GM18951 (cell line): Measurements from ENCODE around the gene RAB3C.

Experiments
- POLR2A ChIP-seq: IDR thresholded peaks from 4 replicates; pipeline ENCODE4 v1.6.1; 2011; ENCODE audit warnings: mild to moderate bottlenecking; ENCODE audit not compliant: insufficient read length, insufficient read depth; ENCODE audit errors: extremely low read depth
- in situ Hi-C: fragments of 300-500 bp; cut with MboI; formaldehyde crosslinking; loops from one replicate; pipeline ENCODE4 v1.12.0; 2022; ENCODE audit warnings: low sequenced_read_pairs, mixed read lengths, inconsistent platforms; ENCODE audit not compliant: unreplicated experiment

RAB3C gene

DNA sequence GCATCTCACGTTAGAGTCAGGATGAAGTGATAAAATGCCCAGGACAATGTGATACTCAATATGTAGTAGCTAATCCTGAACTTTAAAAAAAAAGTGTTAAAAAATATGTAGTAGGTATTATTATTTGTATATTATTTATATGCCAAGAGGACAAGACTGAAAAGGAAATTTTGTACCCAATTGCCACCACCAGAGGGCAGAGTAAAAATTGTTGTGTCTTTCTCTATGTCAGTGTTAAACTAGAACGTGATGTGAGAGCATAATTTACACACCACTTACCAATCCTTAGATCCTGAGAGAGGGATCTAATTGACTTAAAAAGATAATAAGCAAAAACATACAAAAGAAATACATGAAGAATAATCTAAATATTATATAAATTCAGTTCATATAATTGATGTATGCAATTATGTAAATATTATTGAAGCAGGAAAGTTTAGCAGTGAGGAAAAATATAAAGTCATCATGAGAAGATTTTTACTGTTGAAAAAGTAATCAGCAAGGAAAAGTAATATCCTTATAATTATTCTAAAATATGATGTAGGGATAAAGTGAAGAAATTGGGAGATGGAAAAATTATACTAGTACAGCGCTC, 288.9 kb downstream of the RAB3C start:
- in situ Hi-C loops, result no loop called here
- TF ChIP-seq POLR2A, result no peak

- TF ChIP-seq POLR2A, result no peak
Observed at GRCh38 chr5:58872670-58873273, 289.9 kb downstream of the RAB3C start.

GRCh38 chr5:58875599-58875998, 292.7 kb downstream of the RAB3C start:
- in situ Hi-C loops, result loop anchor here (25.0 kb wide), 2 partner anchors 137 to 287 kb away; no protein-coding TSS in a partner anchor
- no peak for TF ChIP-seq POLR2A

More at GRCh38 chr5:58872670-58873273, 289.9 kb downstream of the RAB3C start:
- in situ Hi-C loops, result no loop called here

DNA sequence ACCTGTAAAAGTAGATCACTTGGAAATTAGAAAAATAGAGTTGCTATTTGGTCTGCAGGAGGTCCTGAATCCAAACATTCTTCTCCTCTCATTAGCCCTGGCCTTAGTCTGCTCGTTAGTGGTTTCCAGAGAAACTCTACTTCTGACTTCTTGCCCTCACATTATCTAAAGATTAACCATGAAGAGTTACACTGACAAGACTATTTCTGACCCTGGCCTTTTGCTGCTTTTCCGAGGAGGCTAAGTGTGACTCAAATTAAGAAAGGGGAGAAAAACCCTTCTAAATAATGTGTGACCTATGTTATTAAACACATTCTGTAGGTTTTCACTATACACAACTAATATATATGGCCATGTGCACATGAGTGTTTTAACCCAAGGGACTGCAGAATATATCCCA, 302.4 kb downstream of the RAB3C start:
- in situ Hi-C loops, result loop anchor here (25.0 kb wide), 2 partner anchors 127 to 277 kb away; no protein-coding TSS in a partner anchor
- no peak for TF ChIP-seq POLR2A

- in situ Hi-C loops, result loop anchor here (25.0 kb wide), 2 partner anchors 126 to 276 kb away; no protein-coding TSS in a partner anchor
Observed at GRCh38 chr5:58886315-58887207, 303.7 kb downstream of the RAB3C start.

GRCh38 chr5:58887311-58887710, 304.4 kb downstream of the RAB3C start:
- in situ Hi-C loops, result loop anchor here (25.0 kb wide), 2 partner anchors 125 to 275 kb away; no protein-coding TSS in a partner anchor
- TF ChIP-seq POLR2A, result no peak

More at GRCh38 chr5:58886315-58887207, 303.7 kb downstream of the RAB3C start:
- TF ChIP-seq POLR2A, result no peak

- no peak for TF ChIP-seq POLR2A
- in situ Hi-C loops, result loop anchor here (25.0 kb wide), 2 partner anchors 124 to 274 kb away; no protein-coding TSS in a partner anchor
Observed at GRCh38 chr5:58887721-58888409, 305.0 kb downstream of the RAB3C start.

DNA sequence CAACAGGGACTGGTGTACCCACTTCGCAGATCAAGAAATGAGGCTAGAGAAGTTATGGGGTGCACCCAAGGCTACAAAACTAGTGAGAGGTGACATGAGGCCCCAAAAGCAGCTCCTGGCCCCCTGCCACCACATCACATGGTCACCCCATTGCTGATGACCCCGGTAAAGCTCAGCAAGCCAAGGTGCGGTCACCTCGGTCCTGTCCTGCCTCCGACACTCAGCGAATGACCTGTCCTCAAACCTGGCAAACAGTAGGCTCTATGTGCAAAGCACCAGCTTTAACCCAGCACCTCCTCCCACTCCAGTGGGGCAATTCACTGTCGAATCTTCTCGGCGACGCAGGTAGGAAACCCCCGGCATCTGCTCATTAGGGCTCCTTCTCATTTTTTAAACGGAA, 307.4 kb downstream of the RAB3C start:
- in situ Hi-C loops, result loop anchor here (25.0 kb wide), 2 partner anchors 122 to 272 kb away; no protein-coding TSS in a partner anchor

GRCh38 chr5:58890701-58891085, 307.8 kb downstream of the RAB3C start:
- no peak for TF ChIP-seq POLR2A
- in situ Hi-C loops, result loop anchor here (25.0 kb wide), 2 partner anchors 122 to 272 kb away; no protein-coding TSS in a partner anchor

More for the DNA sequence above, 307.4 kb downstream of the RAB3C start:
- no peak for TF ChIP-seq POLR2A

DNA sequence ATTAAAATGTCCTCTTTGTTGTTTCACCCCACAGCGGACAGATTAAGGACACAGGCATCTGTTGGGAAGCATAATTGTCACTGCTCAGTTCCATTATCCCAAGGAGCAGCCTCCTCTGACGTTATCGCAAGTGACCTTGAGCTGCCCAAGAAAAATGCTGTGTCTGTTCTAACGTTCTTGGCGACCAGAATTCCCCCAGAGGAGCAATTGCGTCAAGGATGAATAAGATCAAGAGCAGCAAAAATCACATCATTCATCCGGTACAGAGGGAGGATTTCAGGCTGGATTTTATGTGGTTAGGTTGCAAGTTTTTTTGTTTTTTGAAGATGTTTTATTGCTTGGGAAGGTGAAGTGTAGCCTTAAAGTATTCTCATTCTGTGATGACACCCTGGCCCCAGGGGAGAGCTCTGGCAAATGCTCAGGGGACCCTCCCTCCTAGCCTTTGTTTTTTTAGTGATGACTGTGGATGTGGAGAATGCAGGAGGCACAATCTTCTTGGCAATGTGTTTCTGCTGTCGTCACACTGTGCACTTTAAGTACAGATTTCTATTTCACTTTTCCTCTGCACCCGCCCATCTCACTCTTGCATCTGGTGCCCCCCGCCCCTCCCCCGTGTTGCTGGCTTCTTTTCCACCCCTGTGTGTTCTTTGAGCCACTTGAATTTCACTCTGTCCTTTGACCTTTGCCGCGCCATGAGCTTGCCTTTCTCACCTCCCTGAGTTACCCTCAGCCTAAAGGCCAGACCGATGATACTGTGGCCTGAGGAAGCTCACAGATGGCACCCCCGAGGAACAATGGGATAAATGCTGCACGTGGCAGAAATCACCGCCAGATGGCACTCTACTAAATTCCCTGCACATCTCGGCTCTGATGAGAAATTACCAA, 308.5 kb downstream of the RAB3C start:
- TF ChIP-seq POLR2A, result no peak
- in situ Hi-C loops, result loop anchor here (25.0 kb wide), 2 partner anchors 121 to 271 kb away; no protein-coding TSS in a partner anchor

DNA sequence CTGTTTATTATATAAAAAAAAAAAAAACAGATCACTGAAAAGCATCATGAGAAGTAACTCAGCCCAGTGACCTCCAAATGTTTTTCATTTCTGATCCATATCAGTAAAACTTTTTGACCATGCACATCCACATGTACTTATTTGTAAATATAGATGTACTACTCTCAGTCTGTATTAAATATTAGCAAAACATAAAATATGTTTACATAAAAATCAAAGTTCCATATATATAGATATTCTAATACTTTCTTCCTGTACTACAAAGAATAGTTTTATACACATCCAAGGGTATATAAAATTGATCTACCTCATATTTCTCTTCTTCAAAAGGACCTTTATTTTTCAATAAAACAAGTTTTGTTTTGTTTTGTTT, 309.1 kb downstream of the RAB3C start:
- in situ Hi-C loops, result loop anchor here (25.0 kb wide), 2 partner anchors 120 to 270 kb away; no protein-coding TSS in a partner anchor
- no peak for TF ChIP-seq POLR2A

DNA sequence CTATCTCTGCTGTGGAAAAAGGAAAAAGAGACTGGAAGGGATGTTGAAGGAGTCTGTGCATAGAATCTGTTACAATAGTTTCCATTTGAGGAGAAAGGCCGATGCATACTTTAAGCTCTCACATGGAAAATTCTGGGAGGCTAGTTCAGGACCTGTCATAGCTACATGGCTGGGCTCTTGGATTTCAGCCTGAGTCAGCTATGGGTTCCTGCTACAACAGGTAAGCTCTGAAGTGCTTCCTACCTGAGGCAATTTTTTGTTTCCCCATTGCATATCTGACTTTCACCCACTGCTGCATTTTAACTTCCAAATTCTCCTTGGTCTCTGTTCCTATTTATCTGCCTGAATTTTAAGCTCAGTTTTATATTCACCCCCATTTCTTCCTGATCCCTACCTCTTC, 310.7 kb downstream of the RAB3C start:
- no peak for TF ChIP-seq POLR2A
- in situ Hi-C loops, result loop anchor here (25.0 kb wide), 2 partner anchors 119 to 269 kb away; no protein-coding TSS in a partner anchor

- TF ChIP-seq POLR2A, result no peak
- in situ Hi-C loops, result loop anchor here (25.0 kb wide), 2 partner anchors 114 to 264 kb away; no protein-coding TSS in a partner anchor
Observed at GRCh38 chr5:58898006-58898405, 315.1 kb downstream of the RAB3C start.
